Measurements from ENCODE around the gene TCP11L2. TPM values are rescaled to one million over a fixed set of nuclear protein-coding genes. Genes with fewer than 3 reads are reported as not detected.
A peak's percentile ranks its signal among the peaks of the same experiment; 100 is the strongest.

The TCP11L2 gene
- total and polyA plus RNA-seq, 9 of the 15 experiments (the other 6 are each of a cell fraction or from before 2014, with no cell fraction given), result 0.39 to 4.5 (median 1.3) TPM

DNA sequence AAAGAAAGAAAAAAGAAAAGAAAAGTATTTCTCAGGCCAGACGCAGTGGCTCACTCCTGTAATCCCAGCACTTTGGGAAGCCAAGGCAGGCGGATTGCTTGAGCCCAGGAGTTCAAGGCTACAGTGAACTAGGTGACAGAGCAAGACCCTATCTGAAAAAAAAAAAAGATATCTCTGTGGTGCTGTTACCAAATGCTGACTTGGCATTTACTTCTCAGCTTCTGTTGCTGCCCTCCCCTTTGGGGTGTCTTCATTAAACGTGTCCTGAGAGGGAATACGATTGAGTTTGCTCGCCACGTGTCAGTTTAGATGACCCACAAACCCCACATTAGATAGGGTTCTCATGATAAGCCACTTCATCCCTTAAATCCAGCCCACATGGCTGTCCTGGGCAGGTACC is 50.6 kb downstream of the TCP11L2 start:
- Histone ChIP-seq H3K36me3 (ENCODE audit: control insufficient read depth, insufficient read depth, low read length) (no peaks in the 10 kb centered on the region), H3K79me2 (ENCODE audit: control insufficient read depth, insufficient read depth, low read length) (no peaks in the 10 kb centered on the region), H4K20me1 (replicated peaks; ENCODE audit: control insufficient read depth, insufficient read depth, low read length) (no peaks in the 10 kb centered on the region), H3K9me1 (ENCODE audit: control insufficient read depth, insufficient read depth, low read length) (no peaks in the 10 kb centered on the region), H3K4me3 (no peak overlapping the region), H3K9me3 (replicated peaks; ENCODE audit: control insufficient read depth, insufficient read depth, low read depth, low read length) (no peaks in the 10 kb centered on the region), H3K4me2 (ENCODE audit: insufficient read depth, low read length) (no peak overlapping the region), H2AFZ (ENCODE audit: low read depth, low read length) (no peak overlapping the region), H3K27ac (ENCODE audit: extremely low read depth, low read depth, low read length) (no peak overlapping the region), H3K9ac (ENCODE audit: insufficient read depth in 1 of 2, low read depth in 2 of 2, low read length in 2 of 2) (no peak overlapping the region), H3K4me1 (replicated peaks in 1 of 2; ENCODE audit: control insufficient read depth in 2 of 2, insufficient read depth in 2 of 2, low read length in 2 of 2) (peaks cover 0 to 5% of the 10 kb centered on the region in 2 experiments; a peak in 2 of 5 replicates), H3K27me3 (ENCODE audit: control insufficient read depth in 2 of 2, insufficient read depth in 2 of 2, low read length in 2 of 2) (peaks cover 18% of the 10 kb centered on the region in 2 experiments; a peak in 4 of 5 replicates)
- ChIA-PET CTCF (ENCODE audit: low intra/inter-chr PET ratio) (interaction anchor here (0.6 kb wide), 1 partner anchor 108 kb away, joined by 4 read pairs; no protein-coding TSS in a partner anchor), POLR2A (no interaction called here)
- DNase-seq (ENCODE audit: extremely low read depth in 1 of 4, low spot score in 3 of 4) (no peak), FAIRE-seq (no peak), ATAC-seq (no peak)
- intact Hi-C loops (cut with micrococcal nuclease), result loop anchor here (10.0 kb wide), 2 partner anchors 492 to 552 kb away; no protein-coding TSS in a partner anchor
- 8% methylated on average over 5 of the region's 6 CpGs for WGBS (ENCODE audit: insufficient coverage, low coverage, missing lambda C conversion rate)
- in situ Hi-C loops (cut with MboI), result loop anchor here (5.0 kb wide), 1 partner anchor 126 kb away; no protein-coding TSS in a partner anchor
- TF ChIP-seq MAFF (IDR thresholded peaks at IDR 0.05; ENCODE audit: low read length) (peak; percentile 94), ZNF316 (IDR thresholded peaks at IDR 0.05) (peak; percentile 97), MAFG (tag; conservative IDR thresholded peaks at IDR 0.05) (peak; percentile 95), ZFP1 (CRISPR knock-in tag; IDR thresholded peaks at IDR 0.05) (no peak), MAFK (IDR thresholded peaks at IDR 0.05; ENCODE audit: low read length) (peak; percentile 97), C11orf30 (IDR thresholded peaks at IDR 0.05; ENCODE audit: low read depth) (peak; percentile 93), TAF9B (IDR thresholded peaks at IDR 0.05; ENCODE audit: partially characterized antibody) (no peak)
- TF ChIP-seq, protein P1, sequence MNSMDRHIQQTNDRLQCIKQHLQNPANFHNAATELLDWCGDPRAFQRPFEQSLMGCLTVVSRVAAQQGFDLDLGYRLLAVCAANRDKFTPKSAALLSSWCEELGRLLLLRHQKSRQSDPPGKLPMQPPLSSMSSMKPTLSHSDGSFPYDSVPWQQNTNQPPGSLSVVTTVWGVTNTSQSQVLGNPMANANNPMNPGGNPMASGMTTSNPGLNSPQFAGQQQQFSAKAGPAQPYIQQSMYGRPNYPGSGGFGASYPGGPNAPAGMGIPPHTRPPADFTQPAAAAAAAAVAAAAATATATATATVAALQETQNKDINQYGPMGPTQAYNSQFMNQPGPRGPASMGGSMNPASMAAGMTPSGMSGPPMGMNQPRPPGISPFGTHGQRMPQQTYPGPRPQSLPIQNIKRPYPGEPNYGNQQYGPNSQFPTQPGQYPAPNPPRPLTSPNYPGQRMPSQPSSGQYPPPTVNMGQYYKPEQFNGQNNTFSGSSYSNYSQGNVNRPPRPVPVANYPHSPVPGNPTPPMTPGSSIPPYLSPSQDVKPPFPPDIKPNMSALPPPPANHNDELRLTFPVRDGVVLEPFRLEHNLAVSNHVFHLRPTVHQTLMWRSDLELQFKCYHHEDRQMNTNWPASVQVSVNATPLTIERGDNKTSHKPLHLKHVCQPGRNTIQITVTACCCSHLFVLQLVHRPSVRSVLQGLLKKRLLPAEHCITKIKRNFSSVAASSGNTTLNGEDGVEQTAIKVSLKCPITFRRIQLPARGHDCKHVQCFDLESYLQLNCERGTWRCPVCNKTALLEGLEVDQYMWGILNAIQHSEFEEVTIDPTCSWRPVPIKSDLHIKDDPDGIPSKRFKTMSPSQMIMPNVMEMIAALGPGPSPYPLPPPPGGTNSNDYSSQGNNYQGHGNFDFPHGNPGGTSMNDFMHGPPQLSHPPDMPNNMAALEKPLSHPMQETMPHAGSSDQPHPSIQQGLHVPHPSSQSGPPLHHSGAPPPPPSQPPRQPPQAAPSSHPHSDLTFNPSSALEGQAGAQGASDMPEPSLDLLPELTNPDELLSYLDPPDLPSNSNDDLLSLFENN (IDR thresholded peaks at IDR 0.05; ENCODE audit: low read depth in 2 of 2, low read length in 2 of 2), result no peak
- BruUV-seq (replicated peaks), result no TSS peak
